Endodermal cell (in vitro differentiated cells): ENCODE measurements around the gene CDH23. TPM values are rescaled to one million over a fixed set of nuclear protein-coding genes. Genes with fewer than 3 reads are reported as not detected.

Source experiments
- DNase-seq: peaks from one replicate; pipeline ENCODE4 v3.0.0-alpha.2; 2017
- H3K27ac ChIP-seq: 2 replicates; pipeline ENCODE4 v1.5.1; 2013; ENCODE audit warnings: mild to moderate bottlenecking, low read depth, low read length, moderate library complexity
- H3K27me3 ChIP-seq: 2 replicates; pipeline ENCODE4 v1.6.1; 2013; ENCODE audit warnings: mild to moderate bottlenecking, low read length, moderate library complexity; ENCODE audit not compliant: insufficient read depth, control insufficient read depth, poor library complexity, severe bottlenecking
- H3K36me3 ChIP-seq: 2 replicates; pipeline ENCODE4 v1.7.0; 2013; ENCODE audit warnings: mild to moderate bottlenecking, low read length, moderate library complexity; ENCODE audit not compliant: control insufficient read depth, insufficient read depth
- H3K4me1 ChIP-seq: one replicate; pipeline ENCODE4 v1.7.0; 2013; ENCODE audit warnings: low read length; ENCODE audit not compliant: control insufficient read depth, insufficient read depth
- H3K4me3 ChIP-seq: 2 replicates; pipeline ENCODE4 v1.5.1; 2013; ENCODE audit warnings: mild to moderate bottlenecking, low read length, moderate library complexity
- H3K9ac ChIP-seq: 2 replicates; pipeline ENCODE4 v1.6.1; 2013; ENCODE audit warnings: mild to moderate bottlenecking, low read length, moderate library complexity; ENCODE audit not compliant: poor library complexity, severe bottlenecking; ENCODE audit errors: extremely low read depth
- H3K9me3 ChIP-seq: 2 replicates; pipeline ENCODE4 v1.6.1; 2013; ENCODE audit warnings: mild to moderate bottlenecking, low read length, moderate library complexity; ENCODE audit not compliant: control insufficient read depth
- H3K27ac Mint-ChIP-seq: 2 replicates; pipeline ENCODE4 v1.8.0; 2020; ENCODE audit warnings: mixed read lengths
- H3K27me3 Mint-ChIP-seq: 2 replicates; pipeline ENCODE4 v1.8.0; 2021; ENCODE audit warnings: mild to moderate bottlenecking, mixed read lengths; ENCODE audit not compliant: insufficient read depth
- H3K36me3 Mint-ChIP-seq: 2 replicates; pipeline ENCODE4 v1.8.0; 2020; ENCODE audit warnings: low read depth, mixed read lengths
- H3K4me1 Mint-ChIP-seq: 2 replicates; pipeline ENCODE4 v1.8.0; 2020; ENCODE audit warnings: mixed read lengths
- H3K4me3 Mint-ChIP-seq: 2 replicates; pipeline ENCODE4 v1.8.0; 2020; ENCODE audit warnings: mild to moderate bottlenecking, moderate library complexity, mixed read lengths
- H3K9me3 Mint-ChIP-seq: 2 replicates; pipeline ENCODE4 v1.8.0; 2020; ENCODE audit warnings: mild to moderate bottlenecking, mixed read lengths
- CTCF ChIP-seq: fragments of 200-600 bp; sonication (generic); conservative IDR thresholded peaks from 2 replicates; pipeline ENCODE4 v1.5.0; 2021; ENCODE audit warnings: antibody characterized with exemption, mild to moderate bottlenecking
- WGBS, 2 experiments: methylation state at CpG; one replicate each; pipeline versions ENCODE4 v1.1.5 to v1.1.7; 2013; ENCODE audit warnings: missing lambda C conversion rate in 2 of 2, mixed read lengths in 1 of 2; ENCODE audit not compliant: insufficient coverage in 1 of 2, insufficient read length in 1 of 2; 5-methylcytosine and 5-hydroxymethylcytosine counted together
- total RNA-seq, 2 donors: library from RNA; stranded (reverse); fragmentation: NEBNext Ultra II Directional in 1 of 2; extraction: Animal tissue kit (Norgen Biotek cat#: 25700) in 1 of 2; gene quantifications; 2 replicates in 1 of 2; 3 replicates in 1 of 2; pipeline ENCODE4 v1.2.1, GENCODE V29; 2021

CDH23 gene
- total RNA-seq, 2 donors from 2014 or later = 2.1 to 4.2 TPM

GRCh38 chr10:71375952-71376351 lies 20.8 kb upstream of the CDH23 start:
- no peak overlapping the region for H3K27ac ChIP-seq
- Mint-ChIP-seq H3K4me3 (no peak overlapping the region), H3K27me3 (peaks cover 2% of the 10 kb centered on the region), H3K4me1 (peaks cover 10% of the 10 kb centered on the region), H3K36me3 (no peaks in the 10 kb centered on the region), H3K27ac (no peak overlapping the region), H3K9me3 (no peaks in the 10 kb centered on the region)
- no peak for DNase-seq
- H3K4me3 ChIP-seq = no peak overlapping the region
- WGBS, 2 experiments = 81 to 92% methylated on average over 3 of the region's 3 CpGs
- TF ChIP-seq CTCF = no peak
- H3K4me1 ChIP-seq = no peaks in the 10 kb centered on the region
- no peaks in the 10 kb centered on the region for H3K9me3 ChIP-seq
- H3K27me3 ChIP-seq = no peaks in the 10 kb centered on the region
- H3K9ac ChIP-seq = no peak overlapping the region
- H3K36me3 ChIP-seq = no peaks in the 10 kb centered on the region

- no peak overlapping the region for H3K27ac ChIP-seq
- no peaks in the 10 kb centered on the region for H3K4me1 ChIP-seq
- no peaks in the 10 kb centered on the region for H3K27me3 ChIP-seq
- H3K4me3 Mint-ChIP-seq = no peak overlapping the region
- H3K36me3 ChIP-seq = no peaks in the 10 kb centered on the region
- peaks cover 3% of the 10 kb centered on the region for H3K4me1 Mint-ChIP-seq
- H3K27ac Mint-ChIP-seq = no peak overlapping the region
- TF ChIP-seq CTCF = no peak
- no peaks in the 10 kb centered on the region for H3K9me3 ChIP-seq
- H3K9ac ChIP-seq = no peak overlapping the region
- peaks cover 2% of the 10 kb centered on the region for H3K27me3 Mint-ChIP-seq
- 80 to 84% methylated on average over 2 to 6 of the region's 6 CpGs for WGBS, 2 experiments
- DNase-seq = no peak
- H3K9me3 Mint-ChIP-seq = no peaks in the 10 kb centered on the region
- H3K36me3 Mint-ChIP-seq = no peaks in the 10 kb centered on the region
- no peak overlapping the region for H3K4me3 ChIP-seq
Observed at GRCh38 chr10:71378336-71379117, 18.2 kb upstream of the CDH23 start.

- Mint-ChIP-seq H3K27me3 (peaks cover 2% of the 10 kb centered on the region), H3K4me3 (no peak overlapping the region), H3K4me1 (peaks cover 3% of the 10 kb centered on the region), H3K27ac (no peak overlapping the region), H3K9me3 (no peaks in the 10 kb centered on the region), H3K36me3 (no peaks in the 10 kb centered on the region)
- no peaks in the 10 kb centered on the region for H3K36me3 ChIP-seq
- H3K9me3 ChIP-seq = no peaks in the 10 kb centered on the region
- DNase-seq = no peak
- no peak for TF ChIP-seq CTCF
- 86 to 89% methylated on average over 3 of the region's 3 CpGs for WGBS, 2 experiments
- H3K4me1 ChIP-seq = no peaks in the 10 kb centered on the region
- H3K4me3 ChIP-seq = no peak overlapping the region
- H3K27me3 ChIP-seq = no peaks in the 10 kb centered on the region
- no peak overlapping the region for H3K27ac ChIP-seq
- H3K9ac ChIP-seq = no peak overlapping the region
Observed at GRCh38 chr10:71379118-71379766, 17.5 kb upstream of the CDH23 start.
